Cerebellar cortex (tissue), 1 donor: Measurements from ENCODE around the gene MEGF9.
"Not testable (repeated sequence)": the region's sequence is repeated elsewhere in the genome, so short reads cannot be mapped to it uniquely, and the experiment has no call there.

ENCODE experiments used
- DNase-seq: peaks from one replicate; pipeline ENCODE4 v3.0.0-alpha.2; 2015; ENCODE audit warnings: low spot score

The MEGF9 gene

DNA sequence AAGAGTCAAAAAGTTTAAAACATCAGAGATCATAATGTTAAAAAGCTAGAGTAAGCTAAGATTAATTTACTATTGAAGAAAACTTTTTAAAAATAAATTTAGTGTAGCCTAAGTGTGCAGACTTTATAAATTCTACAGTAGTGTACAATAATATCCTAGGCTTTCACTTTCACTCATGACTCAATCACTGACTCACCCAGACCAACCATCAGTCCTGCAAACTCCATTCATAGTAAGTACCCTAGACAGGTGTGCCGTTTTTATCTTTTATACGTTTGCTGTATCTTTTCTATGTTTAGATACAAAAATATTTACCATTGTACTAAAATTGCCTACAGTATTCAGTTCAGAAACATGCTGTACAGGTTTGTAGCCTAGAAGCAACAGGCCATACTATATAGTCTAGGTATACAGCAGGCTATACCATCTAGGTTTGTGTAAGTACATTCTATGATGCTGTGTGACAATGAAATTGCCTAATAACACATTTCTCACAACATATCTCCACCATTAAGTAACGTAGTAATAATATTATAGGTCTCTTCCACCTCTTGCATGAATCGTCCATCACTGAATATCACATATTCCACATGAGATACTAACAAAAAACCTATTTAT lies 59.2 kb downstream of the MEGF9 start:
- no peak for DNase-seq

GRCh38 chr9:120654272-120654671 lies 60.0 kb downstream of the MEGF9 start:
- DNase-seq: no peak

- no peak for DNase-seq
These were observed 60.5 kb downstream of the MEGF9 start for GRCh38 chr9:120653762-120654161.

DNA sequence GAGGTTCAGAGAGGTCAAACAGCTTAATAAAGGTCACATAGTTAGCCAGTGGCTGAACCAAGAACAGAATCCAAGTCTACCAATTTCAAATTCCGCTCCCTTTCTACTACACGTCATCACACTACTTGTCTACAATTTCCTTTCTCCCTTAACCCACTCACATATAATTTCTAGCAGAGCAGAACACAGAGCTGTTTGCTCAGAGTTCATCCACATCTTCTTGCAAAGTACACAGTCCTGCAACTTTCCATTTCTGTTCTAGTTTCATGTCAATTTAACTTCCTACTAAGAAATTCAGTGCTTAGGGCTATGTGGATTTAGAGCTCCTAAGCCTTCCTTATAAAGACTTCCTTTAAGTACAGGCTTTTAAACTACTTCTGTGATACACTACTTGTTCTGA lies 61.3 kb downstream of the MEGF9 start:
- no peak for DNase-seq

- DNase-seq: no peak
These were observed 63.9 kb downstream of the MEGF9 start for GRCh38 chr9:120650352-120650751.

- DNase-seq: no peak
These were observed 65.6 kb downstream of the MEGF9 start for GRCh38 chr9:120648581-120649197.

- no peak for DNase-seq
These were observed 67.3 kb downstream of the MEGF9 start for GRCh38 chr9:120646948-120647347.

GRCh38 chr9:120645760-120646159 lies 68.5 kb downstream of the MEGF9 start:
- DNase-seq: no peak

GRCh38 chr9:120643061-120643460 lies 71.2 kb downstream of the MEGF9 start:
- DNase-seq: no peak

DNA sequence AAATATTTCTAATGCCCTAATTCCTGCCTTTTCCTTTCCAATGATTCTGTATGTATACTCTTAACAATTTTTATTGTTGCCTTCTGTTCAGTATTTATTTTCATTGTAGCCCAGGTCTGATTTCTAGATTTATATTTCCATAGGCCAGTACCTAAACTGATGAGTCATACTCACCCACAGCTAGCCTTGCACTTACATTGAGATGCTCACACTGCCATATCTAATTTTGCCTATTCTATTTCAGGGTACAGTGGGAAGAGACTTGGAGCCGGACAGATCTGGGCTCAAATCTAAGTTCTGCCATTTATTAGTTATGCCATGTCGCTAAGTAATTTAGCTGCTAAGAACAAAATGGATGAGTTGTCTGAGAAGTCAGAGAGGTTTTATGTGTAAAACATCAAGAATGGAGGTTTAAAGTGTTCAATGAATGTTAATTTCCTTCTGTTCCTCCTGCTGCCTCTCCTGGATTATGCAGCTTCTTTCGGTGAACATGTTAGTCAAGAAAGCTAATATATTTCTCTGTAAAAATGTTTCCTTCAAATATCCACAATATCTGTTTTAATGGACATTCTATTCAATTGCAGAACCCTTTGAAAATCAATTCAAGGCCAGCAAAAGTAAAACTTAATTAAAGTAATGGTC lies 72.0 kb downstream of the MEGF9 start:
- DNase-seq: no peak

DNA sequence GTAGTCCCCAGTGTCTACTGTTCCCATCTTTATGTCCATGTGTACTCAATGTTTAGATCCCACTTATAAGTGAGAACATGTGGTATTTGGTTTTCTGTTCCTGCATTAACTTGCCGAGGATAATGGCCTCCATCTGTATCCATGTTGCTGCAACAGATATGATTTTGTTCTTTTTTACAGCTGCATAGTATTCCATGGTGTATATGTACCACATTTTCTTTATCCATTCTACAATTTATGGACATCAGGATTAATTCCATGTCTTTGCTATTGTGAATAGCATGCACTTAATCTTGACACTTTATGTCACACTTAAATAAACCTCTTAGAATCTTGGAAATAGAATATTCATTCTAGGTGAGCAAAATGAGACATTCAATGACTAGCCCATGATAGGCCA lies 73.4 kb downstream of the MEGF9 start:
- not testable (repeated sequence) for DNase-seq

GRCh38 chr9:120640380-120640779 lies 73.9 kb downstream of the MEGF9 start:
- no peak for DNase-seq

GRCh38 chr9:120637919-120638318 lies 76.4 kb downstream of the MEGF9 start:
- DNase-seq: no peak

DNA sequence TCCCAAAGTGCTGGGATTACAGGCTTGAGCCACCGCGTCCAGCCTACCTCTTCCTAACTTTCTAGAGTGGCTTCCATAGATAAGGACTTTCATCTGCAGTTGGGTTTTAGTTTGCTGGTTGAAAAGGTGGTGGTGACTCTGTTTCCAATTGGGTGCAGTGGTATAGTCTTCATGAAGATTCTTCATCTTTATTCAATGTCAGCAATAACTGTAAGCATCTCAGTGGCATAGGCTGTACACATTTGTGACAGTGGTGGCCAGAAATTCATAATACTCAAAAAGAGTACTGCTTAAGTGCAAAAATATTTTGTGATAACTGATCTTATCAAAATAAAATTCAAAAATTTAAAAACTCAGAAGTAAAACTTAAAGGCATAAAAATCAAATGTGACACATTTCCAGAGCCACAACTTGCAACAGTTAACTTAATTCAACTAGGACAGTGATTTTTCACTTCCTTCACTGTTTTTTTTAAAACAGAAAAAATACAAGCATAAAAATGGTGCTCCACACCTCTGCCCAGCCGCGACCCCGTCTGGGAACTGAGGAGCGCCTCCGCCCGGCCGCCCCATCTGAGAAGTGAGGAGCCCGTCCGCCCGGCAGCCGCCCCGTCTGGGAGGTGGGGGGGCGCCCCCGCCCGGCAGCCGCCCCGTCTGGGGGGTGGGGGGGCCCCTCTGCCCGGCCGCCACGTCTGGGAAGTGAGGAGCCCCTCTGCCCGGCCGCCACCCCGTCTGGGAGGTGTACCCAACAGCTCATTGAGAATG lies 77.9 kb downstream of the MEGF9 start:
- DNase-seq: no peak

DNA sequence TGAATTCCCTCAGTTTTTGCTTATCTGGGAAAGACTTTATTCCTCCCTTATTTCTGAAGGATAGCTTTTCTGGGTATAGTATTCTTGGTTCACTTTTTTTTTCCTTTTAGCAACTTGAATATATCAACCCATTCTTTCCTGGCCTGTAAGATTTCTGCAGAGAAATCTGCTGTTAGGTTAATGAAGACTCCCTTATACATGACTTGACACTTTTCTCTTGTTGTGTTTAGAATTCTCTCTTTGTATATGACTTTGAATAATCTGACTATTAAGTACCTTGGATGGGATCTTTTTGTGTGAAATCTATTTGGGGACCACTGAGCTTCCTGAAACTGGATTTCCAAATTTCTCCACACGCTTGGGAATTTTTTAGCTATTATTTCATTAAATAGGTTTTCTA lies 79.3 kb downstream of the MEGF9 start:
- no peak for DNase-seq

GRCh38 chr9:120630333-120630732 lies 83.9 kb downstream of the MEGF9 start:
- DNase-seq: no peak

- not testable (repeated sequence) for DNase-seq
These were observed 85.3 kb downstream of the MEGF9 start for GRCh38 chr9:120628925-120629497.

GRCh38 chr9:120628207-120628924 lies 85.9 kb downstream of the MEGF9 start:
- DNase-seq: no peak

GRCh38 chr9:120627073-120627472 lies 87.2 kb downstream of the MEGF9 start:
- DNase-seq: no peak

DNA sequence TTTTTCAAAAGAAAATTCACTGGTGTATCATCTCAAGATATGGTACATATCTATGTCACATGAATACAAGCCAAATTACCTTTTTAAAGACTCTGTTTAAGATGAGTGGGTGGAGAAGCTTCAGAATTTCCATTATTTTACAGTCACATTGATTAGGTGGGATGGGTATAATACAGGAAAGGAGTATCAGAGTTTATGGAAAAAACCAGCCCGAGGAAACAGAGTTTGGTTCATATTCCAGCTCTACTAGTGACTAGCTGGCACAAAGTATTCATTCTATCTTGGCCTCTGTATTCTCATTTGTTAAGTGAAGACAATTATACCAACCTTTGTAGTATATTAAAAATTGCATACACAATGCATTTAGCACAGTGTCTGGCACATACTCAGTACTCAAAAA lies 87.8 kb downstream of the MEGF9 start:
- DNase-seq: no peak

DNA sequence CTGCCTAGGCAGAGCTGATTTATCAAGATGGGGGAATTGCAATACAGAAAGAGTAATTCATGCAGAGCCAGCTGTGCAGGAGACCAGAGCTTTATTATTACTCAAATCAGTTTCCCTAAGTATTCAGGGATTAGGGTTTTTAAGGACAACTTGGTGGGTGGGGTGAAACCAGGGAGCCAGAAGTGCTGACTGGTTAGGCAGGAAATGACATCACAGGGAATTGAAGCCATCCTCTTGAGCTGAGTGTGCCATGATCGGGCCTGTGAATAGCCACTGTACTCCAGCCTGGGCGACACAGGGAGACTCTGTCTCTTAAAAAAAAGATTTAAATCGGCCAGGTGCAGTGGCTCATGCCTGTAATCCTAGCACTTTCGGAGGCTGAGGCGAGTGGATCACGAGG lies 89.0 kb downstream of the MEGF9 start:
- DNase-seq: no peak

DNA sequence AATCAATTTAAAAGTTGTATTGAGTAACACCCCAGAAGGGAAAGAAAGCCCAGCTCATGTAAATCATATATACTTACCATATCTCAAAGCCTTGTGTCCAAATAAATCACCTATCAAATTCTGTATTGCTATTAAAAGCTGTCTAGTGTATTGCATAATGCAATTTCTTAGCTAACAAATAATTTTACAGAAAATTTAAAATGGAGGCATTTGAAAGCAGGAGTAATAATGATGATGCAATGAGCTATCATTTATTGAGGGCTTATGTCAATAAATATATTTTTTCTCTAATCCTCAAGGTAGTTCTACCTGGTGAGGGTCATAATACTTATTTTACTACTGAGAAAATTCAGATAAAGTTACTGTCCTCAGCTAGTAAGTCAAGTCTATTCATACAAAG lies 91.5 kb downstream of the MEGF9 start:
- no peak for DNase-seq
